GM12878 (cell line): ENCODE results near the gene SLC38A5. TPM values are rescaled to one million over a fixed set of nuclear protein-coding genes. Genes with fewer than 3 reads are reported as not detected.

Experiments
- ATAC-seq: fragments of 200-7000 bp; cut with Tn5 transposase; 3 replicates; pipeline ENCODE4 v1.9.1; 2020; ENCODE audit warnings: mild to moderate bottlenecking, moderate library complexity
- BruUV-seq: library from RNA; stranded (reverse); fragments of 400-500 nt; replicated peaks from 2 replicates; lab custom pipeline; 2021; lab: Mats Ljungman, UMichigan
- CTCF ChIA-PET: fragments of 300-600 bp; sonication (Branson Sonifier 250); formaldehyde crosslinking; extraction: SDS; loops from one replicate; lab custom pipeline; 2021; ENCODE audit warnings: inconsistent platforms; lab: Yijun Ruan, JAX
- POLR2A ChIA-PET: fragments of 350-600 bp; formaldehyde crosslinking; extraction: SDS; loops from one replicate; lab custom pipeline; 2021; ENCODE audit warnings: inconsistent platforms; lab: Charles Lee
- RAD21 ChIA-PET: fragments of 300-600 bp; sonication (Branson Sonifier 250); formaldehyde crosslinking; loops from one replicate; lab custom pipeline; 2023; ENCODE audit warnings: antibody characterized with exemption; ENCODE audit not compliant: unreplicated experiment; lab: Charles Lee
- SMC1A ChIA-PET: fragments of 300-600 bp; sonication (Branson Sonifier 250); formaldehyde crosslinking; loops from one replicate; lab custom pipeline; 2023; ENCODE audit not compliant: unreplicated experiment, uncharacterized antibody; lab: Charles Lee
- DNase-seq: peaks from one replicate; pipeline ENCODE4 v3.0.0-alpha.2; 2011; ENCODE audit warnings: low read depth, low spot score
- FAIRE-seq: peaks from 3 replicates; lab custom pipeline; 2011; peaks lifted over from hg19 to GRCh38; lab: Jason Lieb, UNC
- H2AFZ ChIP-seq: 2 replicates; pipeline ENCODE4 v1.6.0; 2011; ENCODE audit warnings: low read depth, low read length, control low read depth; ENCODE audit not compliant: control insufficient read depth
- H3K27ac ChIP-seq: 2 replicates; pipeline ENCODE4 v1.5.1; 2011; ENCODE audit warnings: control low read depth; ENCODE audit not compliant: control insufficient read depth, insufficient read depth
- H3K27me3 ChIP-seq, 2 experiments: replicated peaks in 1 of 2; 2 replicates each; pipeline versions ENCODE4 v1.6.0 to v1.6.1; 2011; ENCODE audit warnings: low read length in 1 of 2; ENCODE audit not compliant: control insufficient read depth in 2 of 2, insufficient read depth in 2 of 2
- H3K36me3 ChIP-seq, 2 experiments: 2 replicates each; pipeline ENCODE4 v1.5.1; 2011; ENCODE audit warnings: low read length in 1 of 2; ENCODE audit not compliant: control insufficient read depth in 2 of 2, insufficient read depth in 2 of 2
- H3K4me1 ChIP-seq: 2 replicates; pipeline ENCODE4 v1.6.1; 2011; ENCODE audit warnings: mild to moderate bottlenecking, low read length, moderate library complexity, mixed read lengths; ENCODE audit not compliant: control insufficient read depth, insufficient read depth
- H3K4me2 ChIP-seq: 2 replicates; pipeline ENCODE4 v1.6.0; 2011; ENCODE audit warnings: control low read depth; ENCODE audit not compliant: control insufficient read depth, insufficient read depth
- H3K4me3 ChIP-seq: fragments of 200-600 bp; sonication (generic); 2 replicates; pipeline ENCODE4 v1.5.1; 2016
- H3K79me2 ChIP-seq: 2 replicates; pipeline ENCODE4 v1.6.0; 2011; ENCODE audit warnings: low read length; ENCODE audit not compliant: control insufficient read depth, insufficient read depth
- H3K9ac ChIP-seq: 2 replicates; pipeline ENCODE4 v1.8.0; 2011; ENCODE audit warnings: low read length, control low read depth, mixed read lengths; ENCODE audit not compliant: control insufficient read depth, insufficient read depth
- H3K9me3 ChIP-seq: replicated peaks from 3 replicates; pipeline ENCODE4 v1.5.1; 2011; ENCODE audit warnings: mild to moderate bottlenecking, low read length; ENCODE audit not compliant: control insufficient read depth, insufficient read depth
- H4K20me1 ChIP-seq: 2 replicates; pipeline ENCODE4 v1.6.0; 2011; ENCODE audit not compliant: control insufficient read depth, insufficient read depth
- ASH2L ChIP-seq: fragments of 300-600, 200-600 bp; sonication (generic); IDR thresholded peaks from 2 replicates; pipeline ENCODE4 v1.6.1; 2017; ENCODE audit warnings: low read depth, mild to moderate bottlenecking, borderline replicate concordance
- CBX5 ChIP-seq: sonication (generic); IDR thresholded peaks from 2 replicates; pipeline ENCODE4 v1.6.1; 2016; ENCODE audit warnings: low read depth, moderate library complexity, mild to moderate bottlenecking, inconsistent platforms
- CHD1 ChIP-seq: IDR thresholded peaks from 2 replicates; pipeline ENCODE4 v1.6.1; 2012; ENCODE audit warnings: low read depth, low read length, improper control_type of control experiment
- CUX1 ChIP-seq: IDR thresholded peaks from 2 replicates; pipeline ENCODE4 v1.6.1; 2012; ENCODE audit warnings: improper control_type of control experiment, low read depth, low read length; ENCODE audit not compliant: insufficient replicate concordance
- FOXK2 ChIP-seq: fragments of 450-650 bp; IDR thresholded peaks from 2 replicates; pipeline ENCODE4 v1.6.1; 2017; ENCODE audit warnings: mild to moderate bottlenecking, moderate library complexity
- IKZF1 ChIP-seq: fragments of 450-650 bp; conservative IDR thresholded peaks from 2 replicates; pipeline ENCODE4 v1.6.1; 2017; ENCODE audit warnings: antibody characterized with exemption, mild to moderate bottlenecking
- IRF4 ChIP-seq: IDR thresholded peaks from 2 replicates; pipeline ENCODE4 v1.6.1; 2011; ENCODE audit warnings: low read depth, low read length
- NFIC ChIP-seq: IDR thresholded peaks from 2 replicates; pipeline ENCODE4 v1.6.1; 2012; ENCODE audit warnings: low read depth, mild to moderate bottlenecking, inconsistent platforms, low read length, moderate library complexity
- PAX8 ChIP-seq: fragments of 450-650 bp; IDR thresholded peaks from 2 replicates; pipeline ENCODE4 v1.6.1; 2017; ENCODE audit warnings: mild to moderate bottlenecking, moderate library complexity
- PRDM15 ChIP-seq: fragments of 450-650 bp; formaldehyde crosslinking; IDR thresholded peaks from 2 replicates; pipeline ENCODE4 v1.4.0; 2020; ENCODE audit warnings: mild to moderate bottlenecking, moderate library complexity
- TBL1XR1 ChIP-seq: IDR thresholded peaks from 2 replicates; pipeline ENCODE4 v1.6.1; 2012; ENCODE audit warnings: low read depth, low read length, improper control_type of control experiment
- TCF7 ChIP-seq: IDR thresholded peaks from 2 replicates; pipeline ENCODE4 v1.6.1; 2014; ENCODE audit warnings: antibody characterized with exemption, borderline replicate concordance
- ZNF207 ChIP-seq: fragments of 450-650 bp; IDR thresholded peaks from 2 replicates; pipeline ENCODE4 v1.6.1; 2014; ENCODE audit warnings: antibody characterized with exemption, mild to moderate bottlenecking, borderline replicate concordance
- WGBS: methylation state at CpG from one replicate; pipeline ENCODE4 v1.1.6; 2016; ENCODE audit warnings: low lambda C conversion rate; ENCODE audit not compliant: insufficient replicate concordance, insufficient coverage; ENCODE audit errors: missing lambda C conversion rate; 5-methylcytosine and 5-hydroxymethylcytosine counted together
- in situ Hi-C: fragments of 300-500 bp; cut with MboI; formaldehyde crosslinking; loops from 9 replicates; pipeline ENCODE4 v1.14.3; 2018; ENCODE audit warnings: mixed read lengths
- intact Hi-C: fragments of 100-400 bp; cut with micrococcal nuclease; formaldehyde crosslinking; loops from one replicate; pipeline ENCODE4 v1.14.2; 2022; ENCODE audit not compliant: unreplicated experiment
- polyA plus RNA-seq, 11 experiments: library from polyadenylated mRNA; depleted of rRNA in 4 of 11; unstranded in 6 of 11; stranded (reverse) in 5 of 11; fragments of >200 nt; fragmentation: Nextera tagmentation in 4 of 11; fragmentation: Illumina TruSeq in 1 of 11; extraction: Ambion mirVana in 4 of 11; extraction: Trizol in 1 of 11; gene quantifications; 1 replicate in 1 of 11; 2 replicates in 10 of 11; pipeline versions ENCODE4 v1.2.1 to v1.2.3, GENCODE V29; 2011 to 2016; ENCODE audit warnings: inconsistent platforms in 2 of 11, missing spikeins in 2 of 11, low read depth in 1 of 11
- total RNA-seq, 4 experiments: library from RNA; depleted of rRNA in 3 of 4; stranded (reverse); fragments of >200 nt in 3 of 4; fragmentation: Illumina TruSeq in 1 of 4; extraction: Trizol in 1 of 4; gene quantifications; 2 replicates each; pipeline versions ENCODE4 v1.2.1 to v1.2.3, GENCODE V29; 2013 to 2021
- TF ChIP-seq, protein P1 (sequence below): IDR thresholded peaks from 2 replicates; pipeline ENCODE4 v1.6.1; 2011; ENCODE audit warnings: low read depth, mild to moderate bottlenecking, low read length, moderate library complexity, borderline replicate concordance; ENCODE audit errors: extremely low read depth

Gene SLC38A5
- total and polyA plus RNA-seq, 10 of the 15 experiments (the other 5 are each of a cell fraction or from before 2014, with no cell fraction given) = 4.2 to 108 (median 70.6) TPM

DNA sequence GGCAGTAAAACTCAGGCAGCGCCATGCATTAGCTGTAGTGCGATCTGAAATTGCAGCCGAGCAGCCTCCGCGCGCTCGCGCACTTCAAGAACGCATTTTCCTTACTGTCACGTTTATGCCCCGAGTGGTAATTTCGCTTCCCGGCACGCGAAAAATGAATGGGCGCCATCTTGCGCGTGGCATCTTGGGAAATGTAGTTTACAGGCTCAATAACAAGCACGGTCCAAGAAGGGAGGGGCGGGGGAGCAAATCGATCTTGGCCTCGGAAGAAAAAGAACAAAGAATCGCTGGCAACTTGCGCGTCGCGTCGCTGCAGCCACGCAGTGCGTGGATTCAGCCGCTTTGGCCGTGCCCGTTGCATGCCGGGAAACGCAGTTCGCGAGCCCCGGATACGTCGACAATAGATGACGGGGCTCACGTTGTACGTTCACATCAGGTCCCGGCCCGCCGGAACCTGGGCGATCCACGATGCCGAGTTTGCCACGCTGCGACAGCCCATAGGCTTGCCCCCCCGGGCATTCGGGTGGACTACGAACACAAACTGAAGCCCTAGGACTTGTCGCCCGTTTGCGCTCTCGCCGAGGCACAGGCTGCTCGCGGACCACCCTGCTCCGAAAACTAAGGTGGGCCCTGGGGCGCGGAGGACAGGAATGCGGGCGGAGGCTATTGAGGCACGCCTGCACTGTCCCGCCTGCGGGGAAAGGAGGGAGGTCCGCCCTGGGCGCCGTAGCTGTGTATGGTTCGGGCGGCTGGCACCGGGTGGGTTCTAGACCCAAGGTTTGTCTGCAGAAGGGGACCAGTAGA lies 5.9 kb upstream of the SLC38A5 start, which contains the start of gene FTSJ1:
FTSJ1 (plus strand) TSS at position 426 of the 804 bp plus-strand sequence. CDS start 1,849 bp downstream, outside the sequence.
- H2AFZ ChIP-seq = peak within 1 kb of the TSS; percentile 82
- RAD21 ChIA-PET = no interaction called here
- H3K4me1 ChIP-seq = no peaks in the 10 kb centered on the region
- SMC1A ChIA-PET = interaction anchor here (1.5 to 2.1 kb wide), 2 partner anchors 32 to 64 kb away, joined by 5 to 7 read pairs; partner anchors contain the start of genes PORCN and TBC1D25
- H4K20me1 ChIP-seq = no peaks in the 10 kb centered on the region
- no peaks in the 10 kb centered on the region for H3K9me3 ChIP-seq
- H3K79me2 ChIP-seq = peaks cover 27% of the 10 kb centered on the region
- H3K4me3 ChIP-seq = peak within 1 kb of the TSS; percentile 74
- CTCF ChIA-PET = no interaction called here
- ATAC-seq (peak; percentile 95), FAIRE-seq (peak; percentile 90), DNase-seq (peak; percentile 79)
- no peaks in the 10 kb centered on the region; a peak in 2 of 4 replicates for H3K36me3 ChIP-seq
- in situ Hi-C loops (no loop called here), intact Hi-C loops (loop anchor here (2.0 to 10.0 kb wide), 3 partner anchors 33 to 419 kb away; partner anchors contain the start of genes PORCN, PQBP1, RBM3 and TIMM17B)
- peak within 1 kb of the TSS; percentile 73 for H3K27ac ChIP-seq
- H3K9ac ChIP-seq = peak within 1 kb of the TSS; percentile 85
- H3K4me2 ChIP-seq = peak within 1 kb of the TSS; percentile 80
- H3K27me3 ChIP-seq = no peaks in the 10 kb centered on the region
- POLR2A ChIA-PET = interaction anchor here (1.4 kb wide), 1 partner anchor 32 kb away, joined by 4 read pairs; no protein-coding TSS in a partner anchor
- no TSS peak for BruUV-seq
- WGBS = 33% methylated on average over 70 of the region's 75 CpGs
- TF ChIP-seq IKZF1 (peak; percentile 90), PAX8 (no peak), TCF7 (no peak), CBX5 (no peak), PRDM15 (CRISPR knock-in tag) (no peak), IRF4 (no peak), CUX1 (no peak), TBL1XR1 (no peak), FOXK2 (no peak; the same call in 1 of the 2 replicates), CHD1 (no peak), NFIC (no peak), ZNF207 (no peak), ASH2L (no peak)
- TF ChIP-seq, protein P1, sequence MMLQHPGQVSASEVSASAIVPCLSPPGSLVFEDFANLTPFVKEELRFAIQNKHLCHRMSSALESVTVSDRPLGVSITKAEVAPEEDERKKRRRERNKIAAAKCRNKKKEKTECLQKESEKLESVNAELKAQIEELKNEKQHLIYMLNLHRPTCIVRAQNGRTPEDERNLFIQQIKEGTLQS = 0 out of 2 replicates have a peak, but pooled peaks have one; percentile 35
